HG03460 (cell line): Measurements from ENCODE around the gene TNFSF8.

Experiments
- ATAC-seq: cut with Tn5 transposase; IDR thresholded peaks from one replicate; pipeline ENCODE4 v1.9.1; 2021; ENCODE audit not compliant: unreplicated experiment

TNFSF8 gene

DNA sequence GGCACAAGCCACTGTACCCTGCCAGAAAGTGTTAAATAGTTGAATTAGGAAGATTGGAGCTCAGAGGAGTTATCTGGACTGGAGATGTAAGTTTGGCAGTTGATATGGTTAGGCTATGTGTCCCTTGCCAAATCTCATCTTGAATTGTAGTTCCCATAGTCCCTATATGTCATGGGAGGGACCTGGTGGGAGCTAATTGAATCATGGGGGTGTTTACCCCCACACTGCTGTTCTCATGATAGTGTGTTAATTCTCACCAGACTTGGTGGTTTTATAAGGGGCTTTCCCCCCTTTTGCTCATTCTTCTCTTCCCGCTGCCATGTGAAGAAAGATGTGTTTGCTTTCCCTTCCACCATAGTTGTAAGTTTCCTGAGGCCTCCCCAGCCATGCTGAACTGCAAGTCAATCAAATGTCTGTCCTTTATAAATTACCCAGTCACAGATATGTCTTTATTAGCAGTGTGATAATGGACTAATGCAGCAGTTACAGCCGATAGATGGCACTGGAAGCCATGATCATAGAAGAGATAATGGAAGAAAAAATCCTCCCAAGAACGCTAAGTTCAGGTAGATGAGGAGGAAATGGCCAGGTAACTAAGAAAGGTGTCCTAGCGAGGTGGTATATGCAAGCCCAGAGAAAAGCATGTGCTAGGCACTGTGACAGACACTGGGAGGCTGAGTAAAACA lies 51.4 kb downstream of the TNFSF8 start:
- ATAC-seq: no peak

DNA sequence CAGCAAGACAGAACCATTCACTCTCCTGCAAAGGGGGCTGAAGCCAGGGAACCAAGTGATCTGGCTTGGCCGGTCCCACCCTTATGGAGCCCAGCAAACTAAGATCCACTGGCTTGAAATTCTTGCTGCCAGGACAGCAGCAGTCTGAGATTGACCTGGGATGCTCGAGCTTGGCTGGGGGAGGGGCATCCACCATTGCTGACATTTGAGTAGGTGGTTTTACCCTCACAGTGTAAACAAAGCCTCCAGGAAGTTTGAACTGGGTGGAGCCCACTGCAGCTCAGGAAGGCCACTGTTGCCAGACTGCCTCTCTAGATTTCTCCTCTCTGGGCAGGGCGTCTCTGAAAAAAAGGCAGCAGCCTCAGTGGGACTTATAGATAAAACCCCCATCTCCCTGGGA lies 60.5 kb downstream of the TNFSF8 start:
- ATAC-seq: no peak

DNA sequence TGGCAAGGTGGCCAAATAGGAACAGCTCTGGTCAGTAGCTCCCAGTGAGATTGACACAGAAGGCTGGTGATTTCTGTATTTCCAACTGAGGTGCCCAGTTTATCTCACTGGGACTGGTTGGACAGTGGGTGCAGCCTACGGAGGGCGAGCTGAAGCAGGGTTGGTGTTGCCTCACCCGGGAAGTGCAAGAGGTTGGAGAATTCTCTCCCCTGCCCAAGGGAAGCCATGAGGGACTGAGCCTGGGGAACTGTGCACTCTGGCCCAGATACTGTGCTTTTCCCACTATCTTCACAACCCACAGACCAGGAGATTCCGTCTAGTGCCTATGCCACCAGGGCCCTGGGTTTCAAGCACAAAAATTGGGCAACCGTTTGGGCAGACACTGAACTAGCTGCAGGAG lies 61.0 kb downstream of the TNFSF8 start:
- ATAC-seq: no peak

DNA sequence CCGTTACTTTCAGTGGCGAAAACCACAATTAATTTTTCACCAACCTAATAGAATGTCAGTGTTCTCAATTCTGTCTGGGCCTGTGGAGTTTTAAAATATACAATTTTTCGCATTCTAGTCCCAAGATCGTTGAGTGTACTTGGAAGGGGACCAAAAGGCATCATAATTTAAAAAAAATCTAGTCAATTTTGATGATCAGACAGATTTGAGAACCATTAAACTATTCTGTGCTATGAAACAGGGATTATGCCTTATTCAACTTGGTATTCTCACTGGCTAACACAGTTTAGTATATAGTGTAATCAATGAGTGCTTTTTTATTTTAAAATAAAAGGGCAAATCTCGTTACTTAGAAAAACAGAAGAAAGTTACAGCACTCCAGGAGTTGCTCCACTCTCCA lies 63.1 kb downstream of the TNFSF8 start:
- ATAC-seq: no peak

DNA sequence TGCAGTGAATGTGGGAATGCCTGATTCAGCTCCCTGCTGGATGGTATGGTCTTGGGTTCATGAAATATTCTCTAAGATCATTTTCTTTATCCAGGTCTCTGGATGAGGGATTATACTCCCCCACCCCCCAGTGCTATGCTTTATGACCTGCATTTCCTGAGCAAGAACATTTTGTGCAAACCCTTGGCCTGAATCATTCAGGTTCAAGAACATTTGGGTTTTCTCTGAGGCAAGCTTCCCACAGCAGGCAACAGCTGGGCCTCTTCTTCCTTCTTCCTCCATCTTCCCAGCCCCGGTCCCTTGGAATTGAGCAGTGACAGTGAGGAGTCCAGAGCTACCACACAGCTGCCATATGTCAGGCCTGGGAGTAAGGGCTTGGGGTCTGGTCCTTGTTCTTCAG lies 65.9 kb downstream of the TNFSF8 start:
- ATAC-seq: no peak

DNA sequence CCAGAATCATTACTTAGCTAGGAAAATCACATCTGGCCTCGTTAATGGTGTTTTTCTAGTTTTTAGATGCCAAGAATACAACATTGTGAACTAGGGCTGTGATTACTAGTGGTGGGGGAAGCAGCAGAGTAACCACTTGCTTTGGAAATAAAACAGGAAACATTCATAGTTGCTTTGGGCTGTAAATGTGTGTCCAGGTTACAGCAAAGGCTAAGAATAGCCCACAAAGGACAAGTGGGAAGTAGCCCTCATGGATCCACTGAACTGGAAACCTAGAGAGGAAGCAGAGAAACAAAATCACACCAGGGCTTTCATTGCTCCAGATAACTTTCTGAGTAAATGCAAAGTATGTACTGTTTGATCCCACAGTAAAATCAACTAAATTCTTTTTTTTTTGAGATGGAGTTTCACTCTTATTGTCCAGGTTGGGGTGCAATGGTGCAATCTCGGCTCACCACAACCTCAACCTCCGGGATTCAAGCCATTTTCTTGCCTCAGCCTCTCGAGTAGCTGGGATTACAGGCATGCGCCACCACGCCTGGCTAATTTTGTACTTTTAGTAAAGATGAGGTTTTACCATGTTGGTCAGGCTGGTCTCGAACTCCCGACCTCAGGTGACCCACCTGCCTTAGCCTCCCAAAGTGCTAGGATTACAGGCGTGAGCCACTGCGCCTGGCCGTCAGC lies 68.3 kb downstream of the TNFSF8 start:
- ATAC-seq: no peak

GRCh38 chr9:114861273-114861672 lies 69.1 kb downstream of the TNFSF8 start:
- ATAC-seq: no peak

DNA sequence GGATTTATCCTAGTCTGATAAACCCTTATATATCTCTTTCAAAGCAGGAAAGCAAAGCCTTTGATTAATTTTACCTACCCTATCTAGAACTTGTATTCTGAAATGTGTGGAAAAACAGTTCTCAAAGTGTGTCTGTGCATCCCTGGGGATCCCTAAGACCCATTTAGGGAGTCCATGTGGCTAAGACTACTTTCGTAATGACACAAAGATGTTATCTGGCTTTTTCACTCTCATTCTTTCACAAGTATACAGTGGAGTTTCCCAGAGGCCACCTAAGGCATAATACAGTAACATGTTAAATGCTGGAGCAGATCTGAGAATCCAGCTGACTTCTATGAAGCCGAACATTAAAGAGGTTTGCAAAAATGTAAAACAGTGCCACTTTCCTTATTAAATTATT lies 70.2 kb downstream of the TNFSF8 start:
- ATAC-seq: no peak

DNA sequence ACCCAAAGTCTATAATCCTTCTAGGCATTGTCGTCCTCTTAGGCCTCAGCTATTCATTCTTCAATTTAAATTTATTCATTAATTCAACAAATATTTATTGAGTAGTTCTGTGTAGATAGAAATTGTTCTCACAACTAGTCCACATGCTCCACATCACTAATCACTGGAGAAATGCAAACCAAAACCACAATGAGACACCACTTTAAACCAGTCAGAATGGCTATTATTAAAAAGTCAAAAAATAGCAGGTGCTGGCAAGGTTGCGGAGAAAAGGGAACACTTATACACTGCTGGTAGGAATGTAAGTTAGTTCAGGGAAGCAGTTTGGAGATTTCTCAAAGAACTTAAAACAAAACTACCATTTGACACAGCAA lies 73.5 kb downstream of the TNFSF8 start:
- no peak for ATAC-seq

DNA sequence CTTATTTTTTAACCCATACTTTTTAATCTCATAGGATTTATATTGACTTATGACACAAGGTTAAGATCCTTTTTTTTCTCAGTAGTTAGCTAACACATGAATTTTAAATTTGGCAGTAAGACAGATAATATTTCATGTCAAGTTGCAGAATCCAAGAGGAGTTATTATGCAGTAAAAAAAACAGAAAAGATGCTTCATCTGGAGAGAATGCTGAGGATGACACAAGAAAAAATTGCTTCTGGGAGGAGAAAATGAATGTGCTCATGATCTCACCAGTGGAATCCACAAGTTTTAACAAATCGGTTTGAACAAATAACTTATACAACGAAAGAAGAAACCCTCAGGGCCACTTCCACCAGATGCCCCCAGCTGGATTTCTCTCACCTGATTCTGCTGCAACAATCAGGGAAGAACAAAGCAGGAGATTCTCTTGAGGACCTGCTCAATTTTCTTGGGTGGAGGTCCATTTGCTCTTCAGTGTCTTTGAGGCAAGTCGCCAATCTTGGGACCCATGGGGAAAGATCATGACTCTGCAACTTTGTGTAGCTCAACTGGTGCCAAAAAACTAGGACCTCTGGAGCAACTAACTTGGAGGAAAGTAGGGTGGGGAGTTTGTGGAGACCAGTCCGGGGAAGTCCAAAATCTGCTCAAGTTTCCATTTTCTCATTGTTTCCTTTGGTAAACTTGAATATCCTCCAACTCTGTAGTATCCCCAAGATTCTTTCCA lies 74.0 kb downstream of the TNFSF8 start:
- no peak for ATAC-seq

- no peak for ATAC-seq
Observed at GRCh38 chr9:114855488-114855887, 74.9 kb downstream of the TNFSF8 start.

- ATAC-seq: no peak
Observed at GRCh38 chr9:114854736-114855355, 75.5 kb downstream of the TNFSF8 start.

DNA sequence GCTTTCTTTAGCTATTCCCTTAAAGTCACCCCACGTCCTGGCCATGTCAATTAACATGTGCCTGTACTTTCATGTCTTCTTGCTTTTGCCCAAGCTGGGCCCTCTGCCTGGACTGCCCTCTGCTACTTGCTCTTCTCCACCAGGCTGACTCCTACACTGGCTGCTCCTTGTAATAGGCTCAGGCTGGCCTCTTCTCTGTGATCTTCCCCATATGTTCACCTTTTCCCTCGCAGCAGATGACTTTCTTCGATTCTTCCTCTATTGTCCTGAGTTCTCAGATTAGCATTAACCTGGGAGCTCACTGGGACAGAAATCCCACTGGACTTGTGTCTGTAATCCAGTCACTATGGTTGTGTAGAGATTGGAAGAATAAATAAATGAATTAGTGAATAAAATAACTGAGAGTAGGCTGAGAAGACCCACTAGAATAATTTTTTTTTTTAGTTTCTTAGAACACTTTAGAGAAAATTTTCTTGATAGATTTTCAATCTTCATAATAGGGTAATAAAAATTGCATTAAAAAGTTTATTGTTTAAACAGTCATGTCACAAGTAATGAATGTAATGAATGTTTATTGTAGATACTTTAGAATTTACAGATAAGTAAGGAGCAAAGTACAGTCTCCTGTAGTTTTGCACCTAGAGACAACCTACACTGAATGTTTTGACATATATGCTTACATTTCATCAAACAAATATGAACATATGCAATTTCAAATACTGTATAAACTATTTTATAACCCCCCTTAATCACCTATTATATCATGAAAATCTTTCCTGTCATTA lies 77.1 kb downstream of the TNFSF8 start:
- no peak for ATAC-seq

DNA sequence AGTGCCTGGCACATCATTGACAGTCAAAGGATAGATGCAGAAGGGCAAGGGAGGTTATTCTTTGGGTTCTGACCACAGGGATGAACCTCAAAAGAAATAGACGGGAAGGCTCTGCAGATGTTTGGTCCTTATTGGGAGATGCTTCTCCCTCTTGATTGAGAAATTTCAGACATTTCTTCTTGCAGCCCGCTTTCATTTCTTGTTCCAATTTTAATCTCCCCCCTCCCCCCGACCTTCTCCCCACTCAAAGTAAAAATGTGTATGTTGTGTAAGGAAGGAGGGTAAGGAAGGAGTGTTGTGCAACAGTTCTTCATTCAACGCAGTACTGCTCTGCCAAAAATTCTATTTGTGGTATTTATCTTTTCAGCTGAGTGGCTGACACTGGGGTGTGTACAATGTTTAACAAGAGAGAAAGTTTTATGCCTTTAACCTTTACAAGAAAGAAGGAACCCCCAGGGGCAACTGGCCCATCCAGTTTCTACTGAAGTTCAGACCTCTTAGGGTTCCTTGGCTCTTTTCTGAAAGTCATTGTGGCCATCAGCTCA lies 78.3 kb downstream of the TNFSF8 start:
- no peak for ATAC-seq

GRCh38 chr9:114851306-114851705 lies 79.1 kb downstream of the TNFSF8 start:
- ATAC-seq: no peak
